Esophagus squamous epithelium (tissue), 5 donors: ENCODE data around the gene PRKN. TPM values are rescaled to one million over a fixed set of nuclear protein-coding genes. Genes with fewer than 3 reads are reported as not detected.

Source experiments
- DNase-seq: peaks from one replicate; lab custom pipeline; 2025; lab: John Stamatoyannopoulos, UW
- H3K27ac ChIP-seq, 4 donors: fragments of 200-600 bp; sonication (generic); one replicate each; pipeline ENCODE4 v1.5.1; 2016 to 2019; ENCODE audit warnings: mild to moderate bottlenecking in 1 of 4
- H3K27me3 ChIP-seq, 4 donors: fragments of 200-600 bp; sonication (generic); 1 replicate in 3 of 4; 2 replicates in 1 of 4; pipeline versions ENCODE4 v1.5.1 to v1.6.0; 2017 to 2021; ENCODE audit warnings: antibody characterized with exemption in 1 of 4
- H3K36me3 ChIP-seq, 3 donors: fragments of 200-600 bp; sonication (generic); one replicate each; pipeline ENCODE4 v1.5.1; 2016 to 2019
- H3K4me1 ChIP-seq, 3 donors: fragments of 200-600 bp; sonication (generic); one replicate each; pipeline ENCODE4 v1.5.1; 2017 to 2019
- H3K4me3 ChIP-seq, 4 donors: fragments of 200-600 bp; sonication (generic); 1 replicate in 3 of 4; 2 replicates in 1 of 4; pipeline ENCODE4 v1.5.1; 2016 to 2019; ENCODE audit warnings: mild to moderate bottlenecking in 2 of 4, moderate library complexity in 1 of 4
- H3K9me3 ChIP-seq, 3 donors: fragments of 200-600 bp; sonication (generic); one replicate each; pipeline ENCODE4 v1.5.1; 2016 to 2019
- POLR2A ChIP-seq, 4 donors: fragments of 450-650 bp; IDR thresholded peaks; one replicate each; pipeline ENCODE4 v1.6.1; 2017; ENCODE audit warnings: antibody characterized with exemption in 4 of 4, mild to moderate bottlenecking in 4 of 4, moderate library complexity in 3 of 4
- WGBS, 2 donors: methylation state at CpG; one replicate each; pipeline ENCODE4 v1.1.5; 2018; 5-methylcytosine and 5-hydroxymethylcytosine counted together
- intact Hi-C: fragments of 100-400 bp; cut with DNase I; formaldehyde crosslinking; loops from one replicate; pipeline ENCODE4 v1.15.0; 2022
- total RNA-seq, 4 donors: library from RNA; depleted of rRNA; stranded (reverse); fragments of >200 nt; gene quantifications; one replicate each; pipeline ENCODE4 v1.1.0, GENCODE V29; 2016
- TF ChIP-seq, protein P1 (sequence below), 6 experiments: fragments of 450-650 bp in 4 of 6; fragments of 200-600 bp in 2 of 6; sonication (generic) in 2 of 6; IDR thresholded peaks; one replicate each; pipeline ENCODE4 v1.5.1; 2016 to 2019; ENCODE audit warnings: antibody characterized with exemption in 6 of 6, mild to moderate bottlenecking in 4 of 6, moderate library complexity in 4 of 6
- donor health status: DM: yes; HTN: yes; CAD: no.

The PRKN gene
- total RNA-seq, 4 donors from 2014 or later = 0.70 to 5.5 (median 2.2) TPM

DNA sequence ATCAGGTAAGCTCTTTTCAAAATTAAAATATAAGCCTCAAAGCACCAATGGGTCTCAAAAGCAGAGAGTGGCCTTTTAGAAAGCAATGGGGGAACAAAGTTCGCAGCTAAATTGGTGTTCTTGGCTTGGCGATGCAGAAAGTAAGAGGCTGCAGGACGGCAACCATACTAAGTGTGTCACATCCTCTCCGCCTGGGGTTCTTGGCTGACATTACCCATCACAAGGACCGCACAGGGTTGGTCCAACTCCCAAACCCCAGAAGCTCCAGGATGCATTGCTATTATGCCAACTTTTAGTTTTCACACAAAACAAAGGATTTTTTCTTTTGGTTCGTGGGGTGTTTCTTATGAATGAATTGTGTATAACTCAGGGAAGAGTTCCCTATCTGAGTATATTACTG lies 124.8 kb downstream of the PRKN start:
- no peak for TF ChIP-seq POLR2A (IDR thresholded peaks at IDR 0.05)
- TF ChIP-seq, protein P1, sequence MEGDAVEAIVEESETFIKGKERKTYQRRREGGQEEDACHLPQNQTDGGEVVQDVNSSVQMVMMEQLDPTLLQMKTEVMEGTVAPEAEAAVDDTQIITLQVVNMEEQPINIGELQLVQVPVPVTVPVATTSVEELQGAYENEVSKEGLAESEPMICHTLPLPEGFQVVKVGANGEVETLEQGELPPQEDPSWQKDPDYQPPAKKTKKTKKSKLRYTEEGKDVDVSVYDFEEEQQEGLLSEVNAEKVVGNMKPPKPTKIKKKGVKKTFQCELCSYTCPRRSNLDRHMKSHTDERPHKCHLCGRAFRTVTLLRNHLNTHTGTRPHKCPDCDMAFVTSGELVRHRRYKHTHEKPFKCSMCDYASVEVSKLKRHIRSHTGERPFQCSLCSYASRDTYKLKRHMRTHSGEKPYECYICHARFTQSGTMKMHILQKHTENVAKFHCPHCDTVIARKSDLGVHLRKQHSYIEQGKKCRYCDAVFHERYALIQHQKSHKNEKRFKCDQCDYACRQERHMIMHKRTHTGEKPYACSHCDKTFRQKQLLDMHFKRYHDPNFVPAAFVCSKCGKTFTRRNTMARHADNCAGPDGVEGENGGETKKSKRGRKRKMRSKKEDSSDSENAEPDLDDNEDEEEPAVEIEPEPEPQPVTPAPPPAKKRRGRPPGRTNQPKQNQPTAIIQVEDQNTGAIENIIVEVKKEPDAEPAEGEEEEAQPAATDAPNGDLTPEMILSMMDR (IDR thresholded peaks at IDR 0.05) = no peak
- Histone ChIP-seq H3K9me3 (no peaks in the 10 kb centered on the region), H3K4me3 (no peak overlapping the region), H3K36me3 (no peaks in the 10 kb centered on the region), H3K4me1 (no peaks in the 10 kb centered on the region), H3K27me3 (no peaks in the 10 kb centered on the region), H3K27ac (no peak overlapping the region)
- intact Hi-C loops = no loop called here
- 86 to 88% methylated on average over 6 of the region's 6 CpGs for WGBS, 2 donors
- DNase-seq = no peak

GRCh38 chr6:162596676-162597075 lies 130.9 kb downstream of the PRKN start:
- H3K9me3 ChIP-seq = no peaks in the 10 kb centered on the region
- no peaks in the 10 kb centered on the region for H3K36me3 ChIP-seq
- TF ChIP-seq POLR2A (IDR thresholded peaks at IDR 0.05) = no peak
- TF ChIP-seq, protein P1 (IDR thresholded peaks at IDR 0.05) = no peak
- no peaks in the 10 kb centered on the region for H3K27me3 ChIP-seq
- H3K4me1 ChIP-seq = no peaks in the 10 kb centered on the region
- no peak overlapping the region for H3K27ac ChIP-seq
- DNase-seq = no peak
- intact Hi-C loops = no loop called here
- WGBS, 2 donors = 84 to 98% methylated on average over 5 of the region's 5 CpGs
- H3K4me3 ChIP-seq = no peak overlapping the region

- no peaks in the 10 kb centered on the region for H3K4me1 ChIP-seq
- H3K27ac ChIP-seq = no peak overlapping the region
- TF ChIP-seq, protein P1 (IDR thresholded peaks at IDR 0.05) = no peak
- TF ChIP-seq POLR2A (IDR thresholded peaks at IDR 0.05) = no peak
- DNase-seq = no peak
- H3K36me3 ChIP-seq = no peaks in the 10 kb centered on the region
- intact Hi-C loops = no loop called here
- H3K4me3 ChIP-seq = no peak overlapping the region
- no peaks in the 10 kb centered on the region for H3K9me3 ChIP-seq
- H3K27me3 ChIP-seq = no peaks in the 10 kb centered on the region
Measured at GRCh38 chr6:162591517-162591916, 136.0 kb downstream of the PRKN start.

GRCh38 chr6:162581988-162582780 lies 145.4 kb downstream of the PRKN start:
- intact Hi-C loops = no loop called here
- H3K9me3 ChIP-seq = no peaks in the 10 kb centered on the region
- no peak for DNase-seq
- no peaks in the 10 kb centered on the region for H3K27me3 ChIP-seq
- no peaks in the 10 kb centered on the region for H3K4me1 ChIP-seq
- no peak overlapping the region for H3K27ac ChIP-seq
- H3K36me3 ChIP-seq = no peaks in the 10 kb centered on the region
- 72 to 82% methylated on average over 3 of the region's 3 CpGs for WGBS, 2 donors
- no peak for TF ChIP-seq POLR2A (IDR thresholded peaks at IDR 0.05)
- TF ChIP-seq, protein P1 (IDR thresholded peaks at IDR 0.05) = no peak
- no peak overlapping the region for H3K4me3 ChIP-seq

- WGBS, 2 donors = 77 to 78% methylated on average over 4 of the region's 4 CpGs
- intact Hi-C loops = no loop called here
- no peaks in the 10 kb centered on the region for H3K9me3 ChIP-seq
Measured at GRCh38 chr6:162580619-162581018, 146.9 kb downstream of the PRKN start.

More at GRCh38 chr6:162580619-162581018, 146.9 kb downstream of the PRKN start:
- Histone ChIP-seq H3K27me3 (no peaks in the 10 kb centered on the region), H3K36me3 (no peaks in the 10 kb centered on the region), H3K27ac (no peak overlapping the region), H3K4me1 (no peaks in the 10 kb centered on the region), H3K4me3 (no peak overlapping the region)
- TF ChIP-seq, protein P1 (IDR thresholded peaks at IDR 0.05) = no peak
- no peak for TF ChIP-seq POLR2A (IDR thresholded peaks at IDR 0.05)
- no peak for DNase-seq
